SK-N-SH (cell line): ENCODE data around the gene TAS2R16. TPM values are rescaled to one million over a fixed set of nuclear protein-coding genes. Genes with fewer than 3 reads are reported as not detected.

Experiments
- CTCF ChIA-PET: fragments of 300-600, 350-600 bp; formaldehyde crosslinking; extraction: SDS; loops from one replicate; lab custom pipeline; 2021; lab: Yijun Ruan, JAX
- POLR2A ChIA-PET: fragments of 350-600 bp; sonication (Branson Sonifier 250); formaldehyde crosslinking; extraction: SDS; loops from one replicate; lab custom pipeline; 2020; ENCODE audit warnings: antibody characterized with exemption, inconsistent platforms; lab: Yijun Ruan, JAX
- DNase-seq: peaks from one replicate; pipeline ENCODE4 v3.0.0; 2012
- H2AFZ ChIP-seq: fragments of 200-600 bp; sonication (generic); 2 replicates; pipeline ENCODE4 v1.8.1; 2016; ENCODE audit warnings: antibody characterized with exemption, mild to moderate bottlenecking, low read depth
- H3F3A ChIP-seq: fragments of 200-600 bp; sonication (generic); replicated peaks from 2 replicates; pipeline ENCODE3; 2016; ENCODE audit warnings: antibody characterized with exemption, mild to moderate bottlenecking; ENCODE audit not compliant: insufficient read depth
- H3K27ac ChIP-seq, 2 experiments: fragments of 200-500 bp in 1 of 2; fragments of 200-600 bp in 1 of 2; sonication (Bioruptor generic) in 1 of 2; sonication (generic), shearing (Covaris generic) in 1 of 2; 2 replicates each; pipeline versions ENCODE4 v1.5.1 to v1.6.1; 2014 to 2016; ENCODE audit warnings: low read depth in 2 of 2, inconsistent platforms in 1 of 2, low read length in 1 of 2, mild to moderate bottlenecking in 1 of 2, mixed read lengths in 1 of 2
- H3K27me3 ChIP-seq: fragments of 200-600 bp; sonication (generic), shearing (Covaris generic); 2 replicates; pipeline ENCODE4 v1.6.1; 2016; ENCODE audit warnings: mixed run types; ENCODE audit not compliant: insufficient read depth
- H3K36me3 ChIP-seq, 2 experiments: fragments of 200-500 bp in 1 of 2; fragments of 200-600 bp in 1 of 2; sonication (Bioruptor generic) in 1 of 2; sonication (generic) in 1 of 2; replicated peaks in 1 of 2; 2 replicates each; pipeline versions ENCODE3 to v1.5.1; 2014 to 2016; ENCODE audit warnings: low read length in 1 of 2, mild to moderate bottlenecking in 1 of 2; ENCODE audit not compliant: insufficient read depth in 2 of 2, control insufficient read depth in 1 of 2
- H3K4me1 ChIP-seq, 2 experiments: fragments of 200-500 bp in 1 of 2; fragments of 200-600 bp in 1 of 2; sonication (Bioruptor generic) in 1 of 2; sonication (generic), shearing (Covaris generic) in 1 of 2; 2 replicates each; pipeline versions ENCODE4 v1.5.1 to v1.6.1; 2014 to 2016; ENCODE audit warnings: low read depth in 1 of 2, low read length in 1 of 2, mixed run types in 1 of 2; ENCODE audit not compliant: insufficient read depth in 2 of 2, control insufficient read depth in 1 of 2
- H3K4me2 ChIP-seq: fragments of 200-600 bp; sonication (generic), shearing (Covaris generic); 2 replicates; pipeline ENCODE4 v1.6.1; 2017; ENCODE audit warnings: mixed run types
- H3K4me3 ChIP-seq, 2 experiments: fragments of 200-500 bp in 1 of 2; fragments of 200-600 bp in 1 of 2; sonication (Bioruptor generic) in 1 of 2; sonication (generic), shearing (Covaris generic) in 1 of 2; 2 replicates each; pipeline versions ENCODE4 v1.5.1 to v1.8.1; 2014 to 2016; ENCODE audit warnings: low read depth in 2 of 2, inconsistent platforms in 1 of 2, low read length in 1 of 2, mild to moderate bottlenecking in 1 of 2, mixed read lengths in 1 of 2, moderate library complexity in 1 of 2
- H3K79me2 ChIP-seq: fragments of 200-600 bp; sonication (generic); 2 replicates; pipeline ENCODE4 v1.8.1; 2017; ENCODE audit warnings: mild to moderate bottlenecking; ENCODE audit not compliant: insufficient read depth
- H3K9ac ChIP-seq: fragments of 200-600 bp; sonication (generic); 2 replicates; pipeline ENCODE4 v1.6.1; 2017; ENCODE audit warnings: mixed run types
- H3K9me2 ChIP-seq: fragments of 200-600 bp; sonication (generic); 2 replicates; pipeline ENCODE4 v1.6.1; 2017; ENCODE audit warnings: mixed run types
- H3K9me3 ChIP-seq: fragments of 200-600 bp; sonication (generic); 2 replicates; pipeline ENCODE4 v1.6.1; 2017; ENCODE audit warnings: mixed run types, mild to moderate bottlenecking, moderate library complexity
- H4K20me1 ChIP-seq: fragments of 200-600 bp; sonication (generic); 2 replicates; pipeline ENCODE4 v1.6.1; 2017; ENCODE audit warnings: mild to moderate bottlenecking, mixed run types; ENCODE audit not compliant: insufficient read depth
- CHD2 ChIP-seq: fragments of 150-350 bp; IDR thresholded peaks from 2 replicates; pipeline ENCODE4 v1.6.1; 2018; ENCODE audit warnings: low read length; ENCODE audit not compliant: partially characterized antibody
- FOXJ3 ChIP-seq: sonication (generic); formaldehyde crosslinking; IDR thresholded peaks from 2 replicates; pipeline ENCODE4 v1.5.1; 2020; ENCODE audit warnings: mild to moderate bottlenecking, missing genetic modification reagents
- GABPA ChIP-seq: IDR thresholded peaks from 2 replicates; pipeline ENCODE4 v1.4.0; 2012; ENCODE audit warnings: low read depth, mild to moderate bottlenecking
- GATA2 ChIP-seq: sonication (generic); formaldehyde crosslinking; IDR thresholded peaks from 2 replicates; pipeline ENCODE4 v1.5.0; 2020; ENCODE audit warnings: mild to moderate bottlenecking, missing genetic modification reagents
- MEF2A ChIP-seq: IDR thresholded peaks from 2 replicates; pipeline ENCODE4 v1.4.0; 2012; ENCODE audit warnings: low read depth, borderline replicate concordance
- MXI1 ChIP-seq: IDR thresholded peaks from 2 replicates; pipeline ENCODE4 v1.6.1; 2012; ENCODE audit warnings: mild to moderate bottlenecking, low read depth, low read length, improper control_type of control experiment
- NFIC ChIP-seq: IDR thresholded peaks from 2 replicates; pipeline ENCODE4 v1.4.0; 2012; ENCODE audit warnings: borderline replicate concordance
- NRF1 ChIP-seq: IDR thresholded peaks from 2 replicates; pipeline ENCODE4 v1.6.1; 2012; ENCODE audit warnings: low read depth, mild to moderate bottlenecking, low read length
- POLR2AphosphoS5 ChIP-seq: IDR thresholded peaks from 2 replicates; pipeline ENCODE4 v1.6.1; 2012; ENCODE audit warnings: low read depth, low read length
- RCOR1 ChIP-seq: fragments of 150-350 bp; IDR thresholded peaks from 2 replicates; pipeline ENCODE4 v1.6.1; 2017; ENCODE audit warnings: antibody characterized with exemption, low read length
- SMC3 ChIP-seq: IDR thresholded peaks from 2 replicates; pipeline ENCODE4 v1.6.1; 2012; ENCODE audit warnings: low read depth, low read length, improper control_type of control experiment
- TAF1 ChIP-seq: IDR thresholded peaks from 2 replicates; pipeline ENCODE4 v1.6.1; 2012; ENCODE audit warnings: low read depth, mild to moderate bottlenecking, low read length, moderate library complexity, borderline replicate concordance
- TEAD4 ChIP-seq: IDR thresholded peaks from 2 replicates; pipeline ENCODE4 v1.4.0; 2012; ENCODE audit warnings: mild to moderate bottlenecking, borderline replicate concordance; ENCODE audit not compliant: insufficient read depth
- YY1 ChIP-seq: IDR thresholded peaks from 2 replicates; pipeline ENCODE4 v1.4.0; 2012; ENCODE audit warnings: low read depth, mild to moderate bottlenecking
- WGBS: methylation state at CpG from one replicate; pipeline ENCODE4 v1.1.6; 2017; ENCODE audit warnings: low lambda C conversion rate; 5-methylcytosine and 5-hydroxymethylcytosine counted together
- polyA plus RNA-seq, 3 experiments: library from polyadenylated mRNA; depleted of rRNA; stranded (reverse); fragments of >200 nt; gene quantifications; 2 replicates each; pipeline ENCODE4 v1.2.3, GENCODE V29; 2012
- TF ChIP-seq, protein P1 (sequence below): fragments of 200-600 bp; sonication (generic); IDR thresholded peaks from 2 replicates; pipeline ENCODE4 v1.6.1; 2017; ENCODE audit warnings: antibody characterized with exemption, mild to moderate bottlenecking, moderate library complexity
- TF ChIP-seq, protein P2 (sequence below): IDR thresholded peaks from 2 replicates; pipeline ENCODE4 v1.4.0; 2012; ENCODE audit warnings: low read depth, borderline replicate concordance
- TF ChIP-seq, protein P3 (sequence below): IDR thresholded peaks from 2 replicates; pipeline ENCODE4 v1.4.0; 2012; ENCODE audit warnings: low read depth, borderline replicate concordance
- TF ChIP-seq, protein P4 (sequence below): fragments of 150-350 bp; IDR thresholded peaks from 2 replicates; pipeline ENCODE4 v1.6.1; 2016; ENCODE audit warnings: mild to moderate bottlenecking, low read depth, low read length

Gene TAS2R16
- polyA plus RNA-seq, 1 of the 3 experiments (the other 2 are of a cell fraction) = not detected

DNA sequence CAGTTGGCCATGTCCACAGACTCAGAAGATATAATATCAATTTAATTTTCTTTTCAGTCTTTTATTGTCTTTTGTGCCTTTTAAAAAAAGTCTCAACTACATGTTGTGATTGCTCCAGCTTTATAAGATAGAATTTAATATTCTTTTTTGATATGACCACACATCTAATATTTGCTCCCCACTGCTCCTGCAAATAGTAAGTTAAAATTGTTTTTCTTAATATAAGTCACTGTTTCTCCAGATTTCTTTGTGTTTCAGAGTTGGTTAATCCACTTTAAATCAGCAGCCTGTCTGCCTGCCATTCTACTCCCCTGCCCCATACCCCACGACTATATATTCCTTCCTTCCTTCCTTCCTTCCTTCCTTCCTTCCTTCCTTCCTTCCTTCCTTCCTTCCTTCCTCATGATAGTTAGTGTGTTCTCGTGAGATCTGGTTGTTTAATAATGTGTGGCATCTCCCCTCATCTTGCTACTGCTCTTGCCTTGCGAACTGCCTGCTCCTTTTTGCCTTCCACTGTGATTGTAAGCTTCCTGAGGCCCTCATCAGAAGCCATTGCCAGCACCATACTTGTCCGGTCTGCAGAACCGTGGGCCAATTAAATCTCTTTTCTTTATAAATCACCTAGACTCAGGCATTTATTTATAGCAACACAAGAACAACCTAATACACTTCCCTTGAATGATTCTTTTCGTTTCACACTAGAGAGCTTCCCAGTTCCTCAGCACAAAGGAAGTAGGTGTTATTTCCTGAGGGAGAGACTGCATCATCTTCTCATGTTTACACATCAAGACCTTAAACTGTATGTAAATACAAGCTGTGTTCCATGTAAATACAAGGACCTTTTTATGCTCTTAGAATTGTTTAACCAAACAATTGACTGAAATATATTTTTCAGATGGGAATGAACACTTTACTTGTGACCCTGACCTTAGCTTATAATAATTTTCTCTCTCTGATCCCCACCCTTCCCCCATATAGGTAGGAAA, 24.5 kb downstream of the TAS2R16 start:
- POLR2A ChIA-PET = no interaction called here
- no peak for DNase-seq
- Histone ChIP-seq H3K9me2 (no peaks in the 10 kb centered on the region), H3K9ac (no peak overlapping the region), H2AFZ (no peak overlapping the region), H3K4me2 (no peak overlapping the region), H3K27ac (no peak overlapping the region), H3K4me1 (peaks cover 0 to 10% of the 10 kb centered on the region in 2 experiments; a peak in 1 of 4 replicates), H3K4me3 (no peak overlapping the region), H4K20me1 (no peaks in the 10 kb centered on the region), H3K9me3 (no peaks in the 10 kb centered on the region), H3F3A (no peaks in the 10 kb centered on the region), H3K36me3 (no peaks in the 10 kb centered on the region), H3K79me2 (no peaks in the 10 kb centered on the region), H3K27me3 (no peaks in the 10 kb centered on the region)
- under 1% methylated on average over 6 of the region's 6 CpGs for WGBS
- CTCF ChIA-PET = interaction anchor here (1.6 kb wide), 1 partner anchor 12 kb away, joined by 3 read pairs; no protein-coding TSS in a partner anchor
- no peak for TF ChIP-seq POLR2AphosphoS5
- TF ChIP-seq, protein P1, sequence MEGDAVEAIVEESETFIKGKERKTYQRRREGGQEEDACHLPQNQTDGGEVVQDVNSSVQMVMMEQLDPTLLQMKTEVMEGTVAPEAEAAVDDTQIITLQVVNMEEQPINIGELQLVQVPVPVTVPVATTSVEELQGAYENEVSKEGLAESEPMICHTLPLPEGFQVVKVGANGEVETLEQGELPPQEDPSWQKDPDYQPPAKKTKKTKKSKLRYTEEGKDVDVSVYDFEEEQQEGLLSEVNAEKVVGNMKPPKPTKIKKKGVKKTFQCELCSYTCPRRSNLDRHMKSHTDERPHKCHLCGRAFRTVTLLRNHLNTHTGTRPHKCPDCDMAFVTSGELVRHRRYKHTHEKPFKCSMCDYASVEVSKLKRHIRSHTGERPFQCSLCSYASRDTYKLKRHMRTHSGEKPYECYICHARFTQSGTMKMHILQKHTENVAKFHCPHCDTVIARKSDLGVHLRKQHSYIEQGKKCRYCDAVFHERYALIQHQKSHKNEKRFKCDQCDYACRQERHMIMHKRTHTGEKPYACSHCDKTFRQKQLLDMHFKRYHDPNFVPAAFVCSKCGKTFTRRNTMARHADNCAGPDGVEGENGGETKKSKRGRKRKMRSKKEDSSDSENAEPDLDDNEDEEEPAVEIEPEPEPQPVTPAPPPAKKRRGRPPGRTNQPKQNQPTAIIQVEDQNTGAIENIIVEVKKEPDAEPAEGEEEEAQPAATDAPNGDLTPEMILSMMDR = no peak
- TF ChIP-seq YY1 = no peak
- TF ChIP-seq CHD2 = no peak
- no peak for TF ChIP-seq GABPA
- no peak for TF ChIP-seq RCOR1
- TF ChIP-seq FOXJ3 (CRISPR knock-in tag) = no peak

DNA sequence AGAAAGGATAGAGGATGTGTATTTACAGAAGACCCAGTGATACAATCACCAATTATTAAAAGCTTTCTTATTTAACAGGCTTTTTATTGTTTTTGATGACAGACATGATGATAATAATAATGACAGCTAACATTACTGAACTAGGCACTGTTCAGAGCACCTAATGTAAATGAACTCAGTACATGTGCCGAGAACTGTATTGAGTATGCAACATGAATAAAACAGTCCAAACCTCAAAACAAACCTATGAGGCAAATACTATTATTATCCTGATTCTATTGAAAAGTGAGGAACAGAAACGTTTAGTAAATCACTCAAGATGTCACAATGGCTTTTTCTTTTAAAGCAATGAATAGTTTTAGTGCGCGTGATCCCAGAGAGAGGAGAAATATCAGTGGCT, 27.1 kb downstream of the TAS2R16 start:
- POLR2A ChIA-PET = no interaction called here
- Histone ChIP-seq H3K36me3 (no peaks in the 10 kb centered on the region), H3K9ac (no peak overlapping the region), H3K9me3 (no peaks in the 10 kb centered on the region), H3K79me2 (no peaks in the 10 kb centered on the region), H3K4me2 (no peak overlapping the region), H3K4me3 (no peak overlapping the region), H3F3A (no peaks in the 10 kb centered on the region), H3K9me2 (no peaks in the 10 kb centered on the region), H2AFZ (no peak overlapping the region), H4K20me1 (no peaks in the 10 kb centered on the region), H3K27ac (no peak overlapping the region), H3K4me1 (peaks cover 0 to 15% of the 10 kb centered on the region in 2 experiments; a peak in 1 of 4 replicates), H3K27me3 (no peaks in the 10 kb centered on the region)
- whole genome bisulfite sequencing = 6% methylated on average over 4 of the region's 4 CpGs
- DNase-seq = no peak
- CTCF ChIA-PET = no interaction called here
- TF ChIP-seq NFIC = no peak
- TF ChIP-seq MXI1 = no peak
- no peak for TF ChIP-seq TAF1
- TF ChIP-seq MEF2A = no peak
- TF ChIP-seq, protein P2, sequence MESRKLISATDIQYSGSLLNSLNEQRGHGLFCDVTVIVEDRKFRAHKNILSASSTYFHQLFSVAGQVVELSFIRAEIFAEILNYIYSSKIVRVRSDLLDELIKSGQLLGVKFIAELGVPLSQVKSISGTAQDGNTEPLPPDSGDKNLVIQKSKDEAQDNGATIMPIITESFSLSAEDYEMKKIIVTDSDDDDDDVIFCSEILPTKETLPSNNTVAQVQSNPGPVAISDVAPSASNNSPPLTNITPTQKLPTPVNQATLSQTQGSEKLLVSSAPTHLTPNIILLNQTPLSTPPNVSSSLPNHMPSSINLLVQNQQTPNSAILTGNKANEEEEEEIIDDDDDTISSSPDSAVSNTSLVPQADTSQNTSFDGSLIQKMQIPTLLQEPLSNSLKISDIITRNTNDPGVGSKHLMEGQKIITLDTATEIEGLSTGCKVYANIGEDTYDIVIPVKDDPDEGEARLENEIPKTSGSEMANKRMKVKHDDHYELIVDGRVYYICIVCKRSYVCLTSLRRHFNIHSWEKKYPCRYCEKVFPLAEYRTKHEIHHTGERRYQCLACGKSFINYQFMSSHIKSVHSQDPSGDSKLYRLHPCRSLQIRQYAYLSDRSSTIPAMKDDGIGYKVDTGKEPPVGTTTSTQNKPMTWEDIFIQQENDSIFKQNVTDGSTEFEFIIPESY = no peak
- TF ChIP-seq FOXJ3 (CRISPR knock-in tag) = no peak
- TF ChIP-seq TEAD4 = no peak
- TF ChIP-seq, protein P3, sequence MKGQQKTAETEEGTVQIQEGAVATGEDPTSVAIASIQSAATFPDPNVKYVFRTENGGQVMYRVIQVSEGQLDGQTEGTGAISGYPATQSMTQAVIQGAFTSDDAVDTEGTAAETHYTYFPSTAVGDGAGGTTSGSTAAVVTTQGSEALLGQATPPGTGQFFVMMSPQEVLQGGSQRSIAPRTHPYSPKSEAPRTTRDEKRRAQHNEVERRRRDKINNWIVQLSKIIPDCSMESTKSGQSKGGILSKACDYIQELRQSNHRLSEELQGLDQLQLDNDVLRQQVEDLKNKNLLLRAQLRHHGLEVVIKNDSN = no peak
- TF ChIP-seq NRF1 = no peak
- TF ChIP-seq SMC3 = no peak
- no peak for TF ChIP-seq GATA2
- TF ChIP-seq, protein P1 = no peak
- TF ChIP-seq, protein P4, sequence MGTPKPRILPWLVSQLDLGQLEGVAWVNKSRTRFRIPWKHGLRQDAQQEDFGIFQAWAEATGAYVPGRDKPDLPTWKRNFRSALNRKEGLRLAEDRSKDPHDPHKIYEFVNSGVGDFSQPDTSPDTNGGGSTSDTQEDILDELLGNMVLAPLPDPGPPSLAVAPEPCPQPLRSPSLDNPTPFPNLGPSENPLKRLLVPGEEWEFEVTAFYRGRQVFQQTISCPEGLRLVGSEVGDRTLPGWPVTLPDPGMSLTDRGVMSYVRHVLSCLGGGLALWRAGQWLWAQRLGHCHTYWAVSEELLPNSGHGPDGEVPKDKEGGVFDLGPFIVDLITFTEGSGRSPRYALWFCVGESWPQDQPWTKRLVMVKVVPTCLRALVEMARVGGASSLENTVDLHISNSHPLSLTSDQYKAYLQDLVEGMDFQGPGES = no peak
